Liver (tissue), 9 donors: Measurements from ENCODE around the gene CACNA1C. TPM values are rescaled to one million over a fixed set of nuclear protein-coding genes. Genes with fewer than 3 reads are reported as not detected.

ENCODE experiments used
- DNase-seq: peaks from one replicate; pipeline ENCODE4 v3.0.0-alpha.2; 2017; ENCODE audit warnings: low spot score
- H3K27ac ChIP-seq, 2 donors: one replicate each; pipeline ENCODE4 v1.7.0; 2013; ENCODE audit warnings: inconsistent platforms in 2 of 2, low read length in 2 of 2, control low read depth in 1 of 2, low read depth in 1 of 2, mild to moderate bottlenecking in 1 of 2
- H3K27me3 ChIP-seq, 4 donors: one replicate each; pipeline versions ENCODE4 v1.6.1 to v1.7.0; 2013; ENCODE audit warnings: low read length in 3 of 4, inconsistent platforms in 1 of 4, mild to moderate bottlenecking in 1 of 4, moderate library complexity in 1 of 4; ENCODE audit not compliant: control insufficient read depth in 4 of 4, insufficient read depth in 4 of 4
- H3K36me3 ChIP-seq, 4 donors: one replicate each; pipeline versions ENCODE4 v1.6.1 to v1.7.0; 2013; ENCODE audit warnings: low read length in 3 of 4, mild to moderate bottlenecking in 3 of 4, low read depth in 1 of 4, moderate library complexity in 1 of 4; ENCODE audit not compliant: control insufficient read depth in 4 of 4, insufficient read depth in 3 of 4
- H3K4me1 ChIP-seq, 4 donors: one replicate each; pipeline versions ENCODE4 v1.6.1 to v1.7.0; 2013; ENCODE audit warnings: low read length in 3 of 4, mild to moderate bottlenecking in 3 of 4, moderate library complexity in 1 of 4; ENCODE audit not compliant: control insufficient read depth in 4 of 4, insufficient read depth in 4 of 4
- H3K4me3 ChIP-seq, 3 donors: one replicate each; pipeline versions ENCODE4 v1.6.1 to v1.7.0; 2013; ENCODE audit warnings: low read length in 3 of 3, control low read depth in 1 of 3, low read depth in 1 of 3, mild to moderate bottlenecking in 1 of 3
- H3K9ac ChIP-seq, 2 donors: one replicate each; pipeline ENCODE4 v1.7.0; 2013; ENCODE audit warnings: low read length in 2 of 2, mild to moderate bottlenecking in 2 of 2, moderate library complexity in 2 of 2, control low read depth in 1 of 2, low read depth in 1 of 2
- H3K9me3 ChIP-seq, 4 donors: one replicate each; pipeline versions ENCODE4 v1.6.1 to v1.7.0; 2013; ENCODE audit warnings: low read length in 3 of 4; ENCODE audit not compliant: control insufficient read depth in 4 of 4
- CTCF ChIP-seq: fragments of 150-350 bp; IDR thresholded peaks from 2 replicates; pipeline ENCODE4 v1.5.1; 2017; ENCODE audit warnings: improper control_type of control experiment, low read depth, low read length; ENCODE audit not compliant: missing input control
- EGR1 ChIP-seq, 2 donors: IDR thresholded peaks; 2 replicates each; pipeline ENCODE4 v1.6.1; 2016 to 2018; ENCODE audit warnings: antibody characterized with exemption in 2 of 2, low read depth in 2 of 2
- FOXA1 ChIP-seq: IDR thresholded peaks from 2 replicates; pipeline ENCODE4 v1.6.1; 2016; ENCODE audit warnings: antibody characterized with exemption
- FOXA2 ChIP-seq: IDR thresholded peaks from 2 replicates; pipeline ENCODE4 v1.6.1; 2016; ENCODE audit warnings: antibody characterized with exemption
- GABPA ChIP-seq, 2 donors: IDR thresholded peaks in 1 of 2; conservative IDR thresholded peaks in 1 of 2; 2 replicates each; pipeline ENCODE4 v1.6.1; 2016; ENCODE audit warnings: antibody characterized with exemption in 2 of 2, mild to moderate bottlenecking in 1 of 2, moderate library complexity in 1 of 2
- HNF4A ChIP-seq, 2 donors: conservative IDR thresholded peaks; 2 replicates each; pipeline ENCODE4 v1.6.1; 2016; ENCODE audit warnings: antibody characterized with exemption in 2 of 2, mild to moderate bottlenecking in 2 of 2
- HNF4G ChIP-seq: IDR thresholded peaks from 2 replicates; pipeline ENCODE4 v1.6.1; 2016; ENCODE audit warnings: antibody characterized with exemption
- JUND ChIP-seq, 2 donors: IDR thresholded peaks; 2 replicates each; pipeline ENCODE4 v1.6.1; 2016; ENCODE audit warnings: antibody characterized with exemption in 2 of 2
- NR2F2 ChIP-seq: IDR thresholded peaks from 2 replicates; pipeline ENCODE4 v1.6.1; 2016; ENCODE audit warnings: antibody characterized with exemption
- RAD21 ChIP-seq, 2 donors: IDR thresholded peaks; 2 replicates each; pipeline ENCODE4 v1.6.1; 2016; ENCODE audit warnings: antibody characterized with exemption in 2 of 2, mild to moderate bottlenecking in 2 of 2
- RXRA ChIP-seq, 2 donors: IDR thresholded peaks; 2 replicates each; pipeline ENCODE4 v1.6.1; 2017 to 2018; ENCODE audit warnings: antibody characterized with exemption in 2 of 2, mild to moderate bottlenecking in 1 of 2
- SP1 ChIP-seq: IDR thresholded peaks from 2 replicates; pipeline ENCODE4 v1.6.1; 2018; ENCODE audit warnings: antibody characterized with exemption, mild to moderate bottlenecking
- TAF1 ChIP-seq: conservative IDR thresholded peaks from 2 replicates; pipeline ENCODE4 v1.6.1; 2016; ENCODE audit warnings: antibody characterized with exemption, mild to moderate bottlenecking
- YY1 ChIP-seq: IDR thresholded peaks from 2 replicates; pipeline ENCODE4 v1.6.1; 2016; ENCODE audit warnings: antibody characterized with exemption, mild to moderate bottlenecking
- ZBTB33 ChIP-seq: IDR thresholded peaks from 2 replicates; pipeline ENCODE4 v1.6.1; 2016; ENCODE audit warnings: antibody characterized with exemption
- WGBS: extraction: QIAGEN DNeasy Blood & Tissue Kit; methylation state at CpG from one replicate; pipeline ENCODE4 v1.1.7; 2013; 5-methylcytosine and 5-hydroxymethylcytosine counted together
- polyA plus RNA-seq, 2 donors: library from polyadenylated mRNA; stranded (reverse) in 1 of 2; unstranded in 1 of 2; fragments of 200-250 nt in 1 of 2; fragments of >200 nt in 1 of 2; fragmentation: Nextera tagmentation in 1 of 2; extraction: Ambion mirVana in 1 of 2; gene quantifications; one replicate each; pipeline versions ENCODE4 v1.2.1 to v1.2.3, GENCODE V29; 2013 to 2015
- total RNA-seq, 2 donors: library from RNA; depleted of rRNA; stranded (reverse); fragments of >200 nt; gene quantifications; one replicate each; pipeline ENCODE4 v1.2.3, GENCODE V29; 2014
- TF ChIP-seq, protein P1 (sequence below): IDR thresholded peaks from 2 replicates; pipeline ENCODE4 v1.6.1; 2016; ENCODE audit warnings: antibody characterized with exemption
- TF ChIP-seq, protein P2 (sequence below): IDR thresholded peaks from 2 replicates; pipeline ENCODE4 v1.6.1; 2016; ENCODE audit warnings: antibody characterized with exemption, mild to moderate bottlenecking
- TF ChIP-seq, protein P3 (sequence below): IDR thresholded peaks from 2 replicates; pipeline ENCODE4 v1.6.1; 2016; ENCODE audit warnings: antibody characterized with exemption
- donor health status: healthy.
- donor health status: healthy.
- donor health status: healthy.
- donor health status: healthy.
- donor health status: healthy.

The CACNA1C gene
- total and polyA plus RNA-seq, 4 donors, result 0.23 to 1.9 (median 0.41) TPM

- no peak overlapping the region for H3K27ac ChIP-seq
- WGBS, result 50% methylated on average over 6 of the region's 6 CpGs
- H3K4me1 ChIP-seq, result no peaks in the 10 kb centered on the region
- H3K4me3 ChIP-seq, result no peak overlapping the region
- H3K27me3 ChIP-seq, result no peaks in the 10 kb centered on the region
- no peaks in the 10 kb centered on the region for H3K9me3 ChIP-seq
- no peak for TF ChIP-seq JUND (IDR thresholded peaks at IDR 0.05)
- TF ChIP-seq GABPA (IDR thresholded peaks at IDR 0.05 in 1 of 2, conservative IDR thresholded peaks at IDR 0.05 in 1 of 2), result no peak
- TF ChIP-seq TAF1, result no peak
- TF ChIP-seq FOXA2, result no peak
- no peak for TF ChIP-seq FOXA1
- TF ChIP-seq RAD21 (IDR thresholded peaks at IDR 0.05), result no peak
- TF ChIP-seq, protein P1, sequence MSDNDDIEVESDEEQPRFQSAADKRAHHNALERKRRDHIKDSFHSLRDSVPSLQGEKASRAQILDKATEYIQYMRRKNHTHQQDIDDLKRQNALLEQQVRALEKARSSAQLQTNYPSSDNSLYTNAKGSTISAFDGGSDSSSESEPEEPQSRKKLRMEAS, result no peak
- TF ChIP-seq, protein P2, sequence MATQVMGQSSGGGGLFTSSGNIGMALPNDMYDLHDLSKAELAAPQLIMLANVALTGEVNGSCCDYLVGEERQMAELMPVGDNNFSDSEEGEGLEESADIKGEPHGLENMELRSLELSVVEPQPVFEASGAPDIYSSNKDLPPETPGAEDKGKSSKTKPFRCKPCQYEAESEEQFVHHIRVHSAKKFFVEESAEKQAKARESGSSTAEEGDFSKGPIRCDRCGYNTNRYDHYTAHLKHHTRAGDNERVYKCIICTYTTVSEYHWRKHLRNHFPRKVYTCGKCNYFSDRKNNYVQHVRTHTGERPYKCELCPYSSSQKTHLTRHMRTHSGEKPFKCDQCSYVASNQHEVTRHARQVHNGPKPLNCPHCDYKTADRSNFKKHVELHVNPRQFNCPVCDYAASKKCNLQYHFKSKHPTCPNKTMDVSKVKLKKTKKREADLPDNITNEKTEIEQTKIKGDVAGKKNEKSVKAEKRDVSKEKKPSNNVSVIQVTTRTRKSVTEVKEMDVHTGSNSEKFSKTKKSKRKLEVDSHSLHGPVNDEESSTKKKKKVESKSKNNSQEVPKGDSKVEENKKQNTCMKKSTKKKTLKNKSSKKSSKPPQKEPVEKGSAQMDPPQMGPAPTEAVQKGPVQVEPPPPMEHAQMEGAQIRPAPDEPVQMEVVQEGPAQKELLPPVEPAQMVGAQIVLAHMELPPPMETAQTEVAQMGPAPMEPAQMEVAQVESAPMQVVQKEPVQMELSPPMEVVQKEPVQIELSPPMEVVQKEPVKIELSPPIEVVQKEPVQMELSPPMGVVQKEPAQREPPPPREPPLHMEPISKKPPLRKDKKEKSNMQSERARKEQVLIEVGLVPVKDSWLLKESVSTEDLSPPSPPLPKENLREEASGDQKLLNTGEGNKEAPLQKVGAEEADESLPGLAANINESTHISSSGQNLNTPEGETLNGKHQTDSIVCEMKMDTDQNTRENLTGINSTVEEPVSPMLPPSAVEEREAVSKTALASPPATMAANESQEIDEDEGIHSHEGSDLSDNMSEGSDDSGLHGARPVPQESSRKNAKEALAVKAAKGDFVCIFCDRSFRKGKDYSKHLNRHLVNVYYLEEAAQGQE, result no peak
- TF ChIP-seq YY1, result no peak
- no peak for TF ChIP-seq EGR1 (IDR thresholded peaks at IDR 0.05; ENCODE audit: low read depth in 2 of 2)
- TF ChIP-seq RXRA (IDR thresholded peaks at IDR 0.05), result no peak
- no peak for TF ChIP-seq HNF4G
- TF ChIP-seq, protein P3, sequence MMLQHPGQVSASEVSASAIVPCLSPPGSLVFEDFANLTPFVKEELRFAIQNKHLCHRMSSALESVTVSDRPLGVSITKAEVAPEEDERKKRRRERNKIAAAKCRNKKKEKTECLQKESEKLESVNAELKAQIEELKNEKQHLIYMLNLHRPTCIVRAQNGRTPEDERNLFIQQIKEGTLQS, result no peak
- TF ChIP-seq CTCF, result no peak
- no peak for TF ChIP-seq SP1
- no peak for TF ChIP-seq ZBTB33
- TF ChIP-seq HNF4A (conservative IDR thresholded peaks at IDR 0.05), result no peak
- TF ChIP-seq NR2F2, result no peak
- no peak overlapping the region for H3K9ac ChIP-seq
- no peaks in the 10 kb centered on the region for H3K36me3 ChIP-seq
- DNase-seq, result no peak
These were observed 246.4 kb downstream of the CACNA1C start for GRCh38 chr12:2299206-2299605.
